ENCODE data around the gene IL20. TPM values are rescaled to one million over a fixed set of nuclear protein-coding genes. Genes with fewer than 3 reads are reported as not detected.

IL20 gene, protein sequence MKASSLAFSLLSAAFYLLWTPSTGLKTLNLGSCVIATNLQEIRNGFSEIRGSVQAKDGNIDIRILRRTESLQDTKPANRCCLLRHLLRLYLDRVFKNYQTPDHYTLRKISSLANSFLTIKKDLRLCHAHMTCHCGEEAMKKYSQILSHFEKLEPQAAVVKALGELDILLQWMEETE
- total RNA-seq (ENCODE audit: low replicate concordance): not detected in 2 replicates

DNA sequence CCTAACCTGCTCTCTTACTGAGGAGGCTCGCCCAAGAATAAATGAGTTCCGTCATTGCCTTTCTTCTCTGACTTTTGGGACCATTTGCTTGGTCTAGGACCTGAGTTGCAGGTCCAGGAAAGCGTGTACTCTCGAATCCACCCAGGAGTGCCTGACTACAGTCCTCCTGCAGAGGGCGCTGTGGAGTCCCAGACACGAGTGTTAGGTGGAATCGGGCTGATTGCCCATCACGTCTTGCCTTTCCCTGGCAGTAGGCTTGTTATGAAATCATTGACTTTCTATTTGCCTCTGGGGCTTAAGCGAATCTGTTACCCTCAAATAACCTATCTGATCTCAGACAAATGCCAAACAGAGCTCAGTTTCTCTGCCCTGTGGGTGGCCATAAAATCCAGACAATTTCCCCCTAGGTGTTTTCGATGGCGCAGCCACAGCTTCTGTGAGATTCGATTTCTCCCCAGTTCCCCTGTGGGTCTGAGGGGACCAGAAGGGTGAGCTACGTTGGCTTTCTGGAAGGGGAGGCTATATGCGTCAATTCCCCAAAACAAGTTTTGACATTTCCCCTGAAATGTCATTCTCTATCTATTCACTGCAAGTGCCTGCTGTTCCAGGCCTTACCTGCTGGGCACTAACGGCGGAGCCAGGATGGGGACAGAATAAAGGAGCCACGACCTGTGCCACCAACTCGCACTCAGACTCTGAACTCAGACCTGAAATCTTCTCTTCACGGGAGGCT lies at the start of gene IL20:
Gene IL20 (plus strand): TSS at position 685 of the 733 bp plus-strand sequence. CDS start 230 bp downstream, outside the sequence.
- no peaks in the 10 kb centered on the region for H3K4me1 Mint-ChIP-seq

GRCh38 chr1:206816390-206817287 lies 48.8 kb upstream of the IL20 start:
- no peaks in the 10 kb centered on the region for H3F3A ChIP-seq (ENCODE audit: low read depth)
- no peak overlapping the region for H3K27ac ChIP-seq
- no peaks in the 10 kb centered on the region for H3K36me3 ChIP-seq
- H3K4me2 ChIP-seq: no peak overlapping the region
- no peaks in the 10 kb centered on the region for H3K4me1 ChIP-seq
- TF ChIP-seq EZH2phosphoT487 (IDR thresholded peaks at IDR 0.05): no peak
- TF ChIP-seq EZH2 (IDR thresholded peaks at IDR 0.05): no peak
- TF ChIP-seq, protein P1, sequence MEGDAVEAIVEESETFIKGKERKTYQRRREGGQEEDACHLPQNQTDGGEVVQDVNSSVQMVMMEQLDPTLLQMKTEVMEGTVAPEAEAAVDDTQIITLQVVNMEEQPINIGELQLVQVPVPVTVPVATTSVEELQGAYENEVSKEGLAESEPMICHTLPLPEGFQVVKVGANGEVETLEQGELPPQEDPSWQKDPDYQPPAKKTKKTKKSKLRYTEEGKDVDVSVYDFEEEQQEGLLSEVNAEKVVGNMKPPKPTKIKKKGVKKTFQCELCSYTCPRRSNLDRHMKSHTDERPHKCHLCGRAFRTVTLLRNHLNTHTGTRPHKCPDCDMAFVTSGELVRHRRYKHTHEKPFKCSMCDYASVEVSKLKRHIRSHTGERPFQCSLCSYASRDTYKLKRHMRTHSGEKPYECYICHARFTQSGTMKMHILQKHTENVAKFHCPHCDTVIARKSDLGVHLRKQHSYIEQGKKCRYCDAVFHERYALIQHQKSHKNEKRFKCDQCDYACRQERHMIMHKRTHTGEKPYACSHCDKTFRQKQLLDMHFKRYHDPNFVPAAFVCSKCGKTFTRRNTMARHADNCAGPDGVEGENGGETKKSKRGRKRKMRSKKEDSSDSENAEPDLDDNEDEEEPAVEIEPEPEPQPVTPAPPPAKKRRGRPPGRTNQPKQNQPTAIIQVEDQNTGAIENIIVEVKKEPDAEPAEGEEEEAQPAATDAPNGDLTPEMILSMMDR (IDR thresholded peaks at IDR 0.05): no peak
- Mint-ChIP-seq H3K27me3 (ENCODE audit: insufficient read depth, low read depth) (peaks cover 3% of the 10 kb centered on the region), H3K27ac (no peak overlapping the region), H3K9me3 (peaks cover 5% of the 10 kb centered on the region), H3K36me3 (no peaks in the 10 kb centered on the region), H3K4me3 (no peak overlapping the region), H3K4me1 (no peaks in the 10 kb centered on the region)
- H3K9me3 ChIP-seq (ENCODE audit: low read depth): no peaks in the 10 kb centered on the region
- no peaks in the 10 kb centered on the region for H3K79me2 ChIP-seq (ENCODE audit: low read depth)
- no peak overlapping the region for H3K9ac ChIP-seq
- peak overlapping the region; percentile 51 for H2AFZ ChIP-seq (replicated peaks)
- no peak for DNase-seq (ENCODE audit: low spot score)
- no peak overlapping the region for H3K4me3 ChIP-seq
- no peaks in the 10 kb centered on the region for H4K20me1 ChIP-seq (ENCODE audit: low read depth)
- H3K27me3 ChIP-seq: no peaks in the 10 kb centered on the region

More for the DNA sequence above, at the start of gene IL20:
- Mint-ChIP-seq H3K36me3 (no peaks in the 10 kb centered on the region), H3K27me3 (ENCODE audit: insufficient read depth, low read depth) (peaks cover 8% of the 10 kb centered on the region), H3K4me3 (no peak within 1 kb of the TSS), H3K9me3 (peaks cover 2% of the 10 kb centered on the region), H3K27ac (no peak within 1 kb of the TSS)
- peak; percentile 83 for DNase-seq (ENCODE audit: low spot score)
- Histone ChIP-seq H3K27ac (no peak within 1 kb of the TSS), H3K27me3 (no peaks in the 10 kb centered on the region), H4K20me1 (ENCODE audit: low read depth) (no peaks in the 10 kb centered on the region), H3K79me2 (ENCODE audit: low read depth) (no peaks in the 10 kb centered on the region), H2AFZ (replicated peaks) (peak within 1 kb of the TSS; percentile 34), H3F3A (ENCODE audit: low read depth) (no peaks in the 10 kb centered on the region), H3K4me2 (no peak within 1 kb of the TSS), H3K4me3 (no peak within 1 kb of the TSS), H3K9ac (no peak within 1 kb of the TSS), H3K4me1 (no peaks in the 10 kb centered on the region), H3K36me3 (no peaks in the 10 kb centered on the region), H3K9me3 (ENCODE audit: low read depth) (no peaks in the 10 kb centered on the region)
- no peak for TF ChIP-seq EZH2phosphoT487 (IDR thresholded peaks at IDR 0.05)
- TF ChIP-seq, protein P1 (IDR thresholded peaks at IDR 0.05): peak; percentile 92

GRCh38 chr1:206821493-206821892 lies 43.9 kb upstream of the IL20 start:
- Mint-ChIP-seq H3K36me3 (no peaks in the 10 kb centered on the region), H3K4me1 (no peaks in the 10 kb centered on the region), H3K4me3 (no peak overlapping the region), H3K9me3 (peaks cover 2% of the 10 kb centered on the region), H3K27me3 (ENCODE audit: insufficient read depth, low read depth) (peaks cover 4% of the 10 kb centered on the region), H3K27ac (no peak overlapping the region)
- Histone ChIP-seq H3K9me3 (ENCODE audit: low read depth) (no peaks in the 10 kb centered on the region), H3K4me2 (no peak overlapping the region), H2AFZ (replicated peaks) (no peak overlapping the region), H3K27ac (no peak overlapping the region), H3K79me2 (ENCODE audit: low read depth) (no peaks in the 10 kb centered on the region), H3K27me3 (no peaks in the 10 kb centered on the region), H4K20me1 (ENCODE audit: low read depth) (no peaks in the 10 kb centered on the region), H3K4me3 (no peak overlapping the region), H3K36me3 (no peaks in the 10 kb centered on the region), H3F3A (ENCODE audit: low read depth) (no peaks in the 10 kb centered on the region), H3K9ac (no peak overlapping the region), H3K4me1 (peaks cover 6% of the 10 kb centered on the region)
- TF ChIP-seq EZH2phosphoT487 (IDR thresholded peaks at IDR 0.05) (no peak), EZH2 (IDR thresholded peaks at IDR 0.05) (no peak)
- TF ChIP-seq, protein P1 (IDR thresholded peaks at IDR 0.05): no peak
- DNase-seq (ENCODE audit: low spot score): no peak
